Spleen (tissue), 7 donors: ENCODE results near the gene ETV3.

Source experiments
- POLR2A ChIP-seq, 3 donors: fragments of 450-650 bp; IDR thresholded peaks; one replicate each; pipeline ENCODE4 v1.5.1; 2017; ENCODE audit warnings: antibody characterized with exemption in 3 of 3, mild to moderate bottlenecking in 1 of 3
- POLR2AphosphoS5 ChIP-seq, 3 donors: sonication (generic); formaldehyde crosslinking; IDR thresholded peaks; one replicate each; pipeline ENCODE4 v1.5.1; 2017; ENCODE audit warnings: antibody characterized with exemption in 3 of 3
- TF ChIP-seq, protein P1 (sequence below), 11 experiments: fragments of 200-600 bp in 7 of 11; fragments of 450-650 bp in 4 of 11; sonication (generic) in 4 of 11; IDR thresholded peaks in 8 of 11; conservative IDR thresholded peaks in 3 of 11; 1 replicate in 7 of 11; 2 replicates in 4 of 11; pipeline versions ENCODE4 v1.4.0 to v1.8.0; 2016 to 2021; ENCODE audit warnings: antibody characterized with exemption in 11 of 11, inconsistent platforms in 4 of 11, mild to moderate bottlenecking in 1 of 11
- donor health status: DM: no; HTN: no; CAD: no; lungs with moderate emphysema.
- donor health status: DM: no; HTN: no; CAD: no.
- donor health status: DM: no; HTN: no; CAD: no.

GRCh38 chr1:157105988-157106812 lies 32.0 kb downstream of the ETV3 start:
- TF ChIP-seq, protein P1, sequence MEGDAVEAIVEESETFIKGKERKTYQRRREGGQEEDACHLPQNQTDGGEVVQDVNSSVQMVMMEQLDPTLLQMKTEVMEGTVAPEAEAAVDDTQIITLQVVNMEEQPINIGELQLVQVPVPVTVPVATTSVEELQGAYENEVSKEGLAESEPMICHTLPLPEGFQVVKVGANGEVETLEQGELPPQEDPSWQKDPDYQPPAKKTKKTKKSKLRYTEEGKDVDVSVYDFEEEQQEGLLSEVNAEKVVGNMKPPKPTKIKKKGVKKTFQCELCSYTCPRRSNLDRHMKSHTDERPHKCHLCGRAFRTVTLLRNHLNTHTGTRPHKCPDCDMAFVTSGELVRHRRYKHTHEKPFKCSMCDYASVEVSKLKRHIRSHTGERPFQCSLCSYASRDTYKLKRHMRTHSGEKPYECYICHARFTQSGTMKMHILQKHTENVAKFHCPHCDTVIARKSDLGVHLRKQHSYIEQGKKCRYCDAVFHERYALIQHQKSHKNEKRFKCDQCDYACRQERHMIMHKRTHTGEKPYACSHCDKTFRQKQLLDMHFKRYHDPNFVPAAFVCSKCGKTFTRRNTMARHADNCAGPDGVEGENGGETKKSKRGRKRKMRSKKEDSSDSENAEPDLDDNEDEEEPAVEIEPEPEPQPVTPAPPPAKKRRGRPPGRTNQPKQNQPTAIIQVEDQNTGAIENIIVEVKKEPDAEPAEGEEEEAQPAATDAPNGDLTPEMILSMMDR (IDR thresholded peaks at IDR 0.05 in 8 of 11, conservative IDR thresholded peaks at IDR 0.05 in 3 of 11), result no peak
- no peak for TF ChIP-seq POLR2AphosphoS5 (IDR thresholded peaks at IDR 0.05)
- TF ChIP-seq POLR2A (IDR thresholded peaks at IDR 0.05), result no peak
